Upper lobe of right lung (tissue), 1 donor: Measurements from ENCODE around the gene F10. TPM values are rescaled to one million over a fixed set of nuclear protein-coding genes. Genes with fewer than 3 reads are reported as not detected.

ENCODE experiments used
- ATAC-seq: fragments of 200-7000 bp; cut with Tn5 transposase; one replicate; pipeline ENCODE4 v1.9.1; 2020; ENCODE audit warnings: mild to moderate bottlenecking, moderate library complexity
- DNase-seq: peaks from one replicate; pipeline ENCODE4 v3.0.0-alpha.2; 2020
- H3K27ac ChIP-seq: fragments of 200-600 bp; one replicate; pipeline ENCODE4 v1.8.0; 2022
- H3K27me3 ChIP-seq: fragments of 200-600 bp; one replicate; pipeline ENCODE4 v1.8.0; 2022; ENCODE audit warnings: mild to moderate bottlenecking
- H3K36me3 ChIP-seq: fragments of 200-600 bp; one replicate; pipeline ENCODE4 v1.8.0; 2022
- H3K4me1 ChIP-seq: fragments of 200-600 bp; one replicate; pipeline ENCODE4 v1.8.0; 2022
- H3K4me3 ChIP-seq: fragments of 200-600 bp; one replicate; pipeline ENCODE4 v1.8.0; 2022; ENCODE audit warnings: mild to moderate bottlenecking
- H3K9me3 ChIP-seq: fragments of 200-600 bp; one replicate; pipeline ENCODE4 v1.8.0; 2022
- intact Hi-C: fragments of 100-400 bp; cut with DNase I; formaldehyde crosslinking; loops from one replicate; pipeline ENCODE4 v1.11.0; 2022
- total RNA-seq: library from RNA; stranded (reverse); fragmentation: NEBNext Ultra II Directional; extraction: Animal tissue kit (Norgen Biotek cat#: 25700); gene quantifications from one replicate; pipeline ENCODE4 v1.2.1, GENCODE V29; 2021
- TF ChIP-seq, protein P1 (sequence below): fragments of 200-600 bp; IDR thresholded peaks from one replicate; pipeline ENCODE4 v1.8.0; 2022; ENCODE audit warnings: antibody characterized with exemption
- donor health status: DM: no; HTN: yes; CAD: no; lungs with severe emphysema.

F10 gene
- total RNA-seq, 1 donor from 2014 or later: 7.9 TPM

DNA sequence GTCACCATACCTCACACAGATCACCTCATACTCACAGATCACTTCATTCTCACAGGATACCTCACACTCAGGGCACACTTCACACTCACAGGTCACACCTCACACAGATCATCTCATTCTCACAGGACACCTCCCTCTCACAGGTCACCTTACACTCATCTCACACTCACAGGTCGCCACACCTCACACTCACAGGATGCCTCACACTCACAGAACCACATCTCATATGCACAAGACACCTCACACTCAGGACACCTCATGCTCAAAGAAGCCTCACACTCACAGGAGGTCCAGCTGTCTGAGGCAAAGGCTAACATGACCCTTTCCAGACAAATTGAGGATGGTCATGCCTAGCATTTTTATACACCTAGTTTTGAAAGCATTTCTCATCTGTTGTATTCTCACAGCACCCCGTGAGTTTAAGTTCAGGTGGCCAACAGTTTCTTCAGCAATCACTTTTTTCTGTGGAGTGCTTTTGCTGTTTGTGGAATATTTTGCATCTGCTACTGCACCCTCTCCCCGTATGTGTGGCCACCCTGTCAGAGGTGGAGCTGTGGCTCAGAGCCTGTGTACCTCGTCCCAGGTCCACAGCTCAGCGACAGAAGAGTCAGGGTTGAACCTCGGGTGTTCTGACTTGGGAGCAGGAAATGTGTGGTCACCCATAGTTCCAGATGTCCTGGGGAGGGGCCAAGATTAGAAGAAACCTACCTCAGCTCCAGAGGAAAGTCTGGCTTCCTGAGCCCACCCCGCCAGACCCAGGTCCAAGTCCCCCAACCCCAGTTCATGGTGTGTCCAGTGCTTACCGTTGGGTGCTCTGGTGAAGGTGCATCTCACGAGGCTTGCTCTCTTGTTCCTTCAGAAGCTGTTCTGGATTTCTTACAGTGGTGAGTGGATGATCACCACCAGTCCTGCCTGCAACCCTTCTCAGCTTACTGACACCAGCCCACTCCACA lies 9.4 kb upstream of the F10 start:
- Histone ChIP-seq H3K27ac (no peak overlapping the region), H3K4me1 (peaks cover 17% of the 10 kb centered on the region), H3K9me3 (no peaks in the 10 kb centered on the region), H3K27me3 (peaks cover 21% of the 10 kb centered on the region), H3K36me3 (no peaks in the 10 kb centered on the region), H3K4me3 (no peak overlapping the region)
- TF ChIP-seq, protein P1, sequence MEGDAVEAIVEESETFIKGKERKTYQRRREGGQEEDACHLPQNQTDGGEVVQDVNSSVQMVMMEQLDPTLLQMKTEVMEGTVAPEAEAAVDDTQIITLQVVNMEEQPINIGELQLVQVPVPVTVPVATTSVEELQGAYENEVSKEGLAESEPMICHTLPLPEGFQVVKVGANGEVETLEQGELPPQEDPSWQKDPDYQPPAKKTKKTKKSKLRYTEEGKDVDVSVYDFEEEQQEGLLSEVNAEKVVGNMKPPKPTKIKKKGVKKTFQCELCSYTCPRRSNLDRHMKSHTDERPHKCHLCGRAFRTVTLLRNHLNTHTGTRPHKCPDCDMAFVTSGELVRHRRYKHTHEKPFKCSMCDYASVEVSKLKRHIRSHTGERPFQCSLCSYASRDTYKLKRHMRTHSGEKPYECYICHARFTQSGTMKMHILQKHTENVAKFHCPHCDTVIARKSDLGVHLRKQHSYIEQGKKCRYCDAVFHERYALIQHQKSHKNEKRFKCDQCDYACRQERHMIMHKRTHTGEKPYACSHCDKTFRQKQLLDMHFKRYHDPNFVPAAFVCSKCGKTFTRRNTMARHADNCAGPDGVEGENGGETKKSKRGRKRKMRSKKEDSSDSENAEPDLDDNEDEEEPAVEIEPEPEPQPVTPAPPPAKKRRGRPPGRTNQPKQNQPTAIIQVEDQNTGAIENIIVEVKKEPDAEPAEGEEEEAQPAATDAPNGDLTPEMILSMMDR: no peak
- DNase-seq (peak; percentile 27), ATAC-seq (no peak)
- intact Hi-C loops: no loop called here

DNA sequence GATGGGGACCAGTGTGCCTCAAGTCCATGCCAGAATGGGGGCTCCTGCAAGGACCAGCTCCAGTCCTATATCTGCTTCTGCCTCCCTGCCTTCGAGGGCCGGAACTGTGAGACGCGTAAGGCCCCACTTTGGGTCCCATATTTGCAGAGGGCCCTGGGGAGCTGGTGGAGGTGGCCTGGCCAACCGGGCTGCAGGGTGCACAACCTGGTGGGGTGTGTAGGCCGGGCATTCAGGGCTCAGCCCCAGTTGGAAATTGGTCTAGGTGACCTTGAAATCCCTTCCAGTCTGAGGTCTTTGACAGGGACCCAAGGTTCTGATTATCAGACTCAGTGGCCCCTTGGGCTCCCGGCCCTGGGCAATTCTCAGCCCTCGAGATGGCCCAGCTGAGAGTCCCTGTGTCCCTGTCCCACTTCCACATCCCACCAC lies 8.7 kb upstream of the F10 start:
- DNase-seq: peak; percentile 46
- peaks cover 21% of the 10 kb centered on the region for H3K27me3 ChIP-seq
- H3K4me1 ChIP-seq: peaks cover 17% of the 10 kb centered on the region
- TF ChIP-seq, protein P1: no peak
- intact Hi-C loops: no loop called here
- no peak overlapping the region for H3K27ac ChIP-seq
- H3K4me3 ChIP-seq: no peak overlapping the region
- no peak for ATAC-seq
- no peaks in the 10 kb centered on the region for H3K36me3 ChIP-seq
- no peaks in the 10 kb centered on the region for H3K9me3 ChIP-seq

DNA sequence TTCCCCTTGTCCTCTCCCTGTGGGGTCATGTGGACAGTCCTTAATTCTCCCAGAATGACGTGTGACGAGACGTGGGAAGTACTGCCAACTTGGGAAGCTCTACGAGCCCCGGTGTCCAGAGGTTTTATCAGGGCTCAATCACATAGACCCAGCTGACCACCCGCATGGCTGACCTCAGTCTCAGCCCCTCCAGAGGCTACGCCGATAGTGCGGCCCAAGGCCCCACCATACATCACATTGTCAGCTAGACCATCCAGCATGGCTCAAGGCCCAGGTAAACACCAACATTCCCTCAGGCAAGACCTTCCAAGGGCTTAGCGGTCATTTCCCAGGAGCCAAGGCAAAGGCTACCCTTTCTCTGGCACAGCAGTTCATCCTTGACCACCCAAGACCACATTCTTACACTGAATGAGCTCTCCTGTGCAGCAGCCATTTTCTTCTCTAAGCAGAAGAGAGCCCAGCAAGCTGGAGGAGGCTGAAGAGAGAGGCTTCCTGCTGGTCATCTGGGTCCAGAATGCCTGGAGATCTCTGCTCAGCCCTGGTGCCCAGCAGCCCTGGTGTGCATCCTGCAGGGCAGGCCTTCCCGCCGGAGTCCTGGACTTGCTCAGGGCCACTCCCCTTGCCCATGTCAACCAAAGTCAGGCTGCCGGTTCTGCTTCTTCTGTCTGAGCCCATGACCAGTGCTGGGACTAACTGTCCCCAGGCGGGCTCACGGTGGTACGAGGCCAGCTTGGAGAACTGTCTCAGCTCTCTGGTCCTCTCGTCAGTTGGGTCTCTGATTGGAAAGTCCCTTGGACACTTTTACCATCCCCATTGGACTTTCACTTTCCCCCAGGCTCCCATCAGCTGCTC lies 7.9 kb upstream of the F10 start:
- Histone ChIP-seq H3K36me3 (no peaks in the 10 kb centered on the region), H3K4me3 (no peak overlapping the region), H3K4me1 (peaks cover 13% of the 10 kb centered on the region), H3K9me3 (no peaks in the 10 kb centered on the region), H3K27me3 (peaks cover 14% of the 10 kb centered on the region), H3K27ac (no peak overlapping the region)
- DNase-seq (no peak), ATAC-seq (no peak)
- intact Hi-C loops: no loop called here
- TF ChIP-seq, protein P1: no peak

DNA sequence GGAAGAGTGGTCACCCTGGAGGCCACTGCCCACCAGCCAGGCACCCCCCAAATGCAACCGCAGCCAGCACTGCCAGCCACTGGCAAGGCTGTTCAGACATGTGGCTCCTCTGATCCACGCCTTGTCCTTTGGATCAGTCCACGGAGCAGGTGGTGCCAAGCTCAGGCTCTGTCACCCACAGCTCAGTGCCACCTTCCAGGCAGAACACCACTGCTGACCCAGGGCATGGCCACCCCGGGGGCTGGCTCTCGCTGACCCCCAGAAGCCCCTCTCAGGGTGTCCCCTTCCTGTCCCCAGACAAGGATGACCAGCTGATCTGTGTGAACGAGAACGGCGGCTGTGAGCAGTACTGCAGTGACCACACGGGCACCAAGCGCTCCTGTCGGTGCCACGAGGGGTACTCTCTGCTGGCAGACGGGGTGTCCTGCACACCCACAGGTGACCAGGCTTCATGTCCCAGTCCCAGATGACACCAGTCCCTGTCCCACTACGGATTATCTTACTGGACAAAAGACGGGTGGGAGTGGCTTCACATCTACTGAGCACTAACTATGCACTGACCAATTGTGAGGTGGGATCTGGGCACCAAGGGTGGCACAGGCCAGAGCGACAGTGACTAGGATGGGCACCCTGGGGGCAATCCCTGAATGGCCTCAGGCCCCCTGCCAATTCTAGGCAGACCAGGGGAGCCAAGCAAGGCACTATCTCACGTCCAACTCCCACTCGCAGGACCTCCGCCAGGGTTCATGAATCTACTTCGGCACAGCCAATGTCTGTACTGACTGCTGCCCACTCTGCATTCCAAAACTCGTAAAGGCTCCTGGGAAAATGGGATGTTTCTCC lies 7.0 kb upstream of the F10 start:
- Histone ChIP-seq H3K27me3 (peaks cover 6% of the 10 kb centered on the region), H3K4me3 (no peak overlapping the region), H3K9me3 (no peaks in the 10 kb centered on the region), H3K4me1 (peaks cover 5% of the 10 kb centered on the region), H3K27ac (no peak overlapping the region), H3K36me3 (no peaks in the 10 kb centered on the region)
- ATAC-seq (no peak), DNase-seq (no peak)
- intact Hi-C loops: no loop called here
- TF ChIP-seq, protein P1: no peak

DNA sequence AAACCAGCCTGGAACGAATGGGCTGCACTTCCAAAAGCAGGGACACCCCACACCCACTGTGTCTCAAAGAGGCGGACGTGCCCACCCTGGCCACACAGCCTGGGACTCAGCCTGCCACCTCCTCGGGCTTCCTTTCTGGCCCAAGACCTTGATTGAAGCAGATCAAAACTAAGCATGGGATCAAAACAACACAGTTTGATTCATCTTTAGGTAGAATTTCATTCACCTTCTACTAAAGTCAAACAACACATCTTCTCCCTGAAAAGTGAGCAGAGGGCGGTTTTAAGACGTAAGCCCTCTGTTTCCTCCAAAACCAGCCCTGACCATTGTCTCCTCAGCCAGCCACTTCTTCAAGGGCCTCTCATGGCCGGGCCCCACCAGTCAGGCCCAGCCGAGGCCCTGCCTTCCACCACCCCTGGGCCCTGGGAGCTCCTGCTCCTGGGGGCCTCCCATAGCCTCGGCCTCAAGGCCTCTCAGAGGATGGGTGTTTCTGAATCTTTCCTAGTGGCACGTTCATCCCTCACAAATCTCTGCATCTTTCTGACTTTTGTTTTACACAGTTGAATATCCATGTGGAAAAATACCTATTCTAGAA lies 6.3 kb upstream of the F10 start:
- Histone ChIP-seq H3K4me1 (no peaks in the 10 kb centered on the region), H3K36me3 (no peaks in the 10 kb centered on the region), H3K9me3 (no peaks in the 10 kb centered on the region), H3K27ac (no peak overlapping the region), H3K4me3 (no peak overlapping the region), H3K27me3 (no peaks in the 10 kb centered on the region)
- intact Hi-C loops: no loop called here
- DNase-seq (no peak), ATAC-seq (no peak)
- TF ChIP-seq, protein P1: no peak
